Left lung (tissue), 10 donors: ENCODE data around the gene STIM1. TPM values are rescaled to one million over a fixed set of nuclear protein-coding genes. Genes with fewer than 3 reads are reported as not detected.

ENCODE experiments used
- ATAC-seq: fragments of 200-7000 bp; cut with Tn5 transposase; one replicate; pipeline ENCODE4 v1.9.1; 2020; ENCODE audit warnings: moderate library complexity
- DNase-seq, 4 donors: peaks; one replicate each; pipeline ENCODE4 v3.0.0-alpha.2; 2013 to 2020
- H3K27ac ChIP-seq, 2 donors: fragments of 200-600 bp; sonication (generic) in 1 of 2; one replicate each; pipeline versions ENCODE4 v1.5.0 to v1.8.0; 2020 to 2021
- H3K27me3 ChIP-seq, 2 donors: fragments of 200-600 bp; sonication (generic) in 1 of 2; one replicate each; pipeline versions ENCODE4 v1.5.0 to v1.8.0; 2020 to 2021
- H3K36me3 ChIP-seq, 2 donors: fragments of 200-600 bp; sonication (generic) in 1 of 2; one replicate each; pipeline versions ENCODE4 v1.5.0 to v1.8.0; 2020 to 2021
- H3K4me1 ChIP-seq, 2 donors: fragments of 200-600 bp; one replicate each; pipeline ENCODE4 v1.8.0; 2021
- H3K4me3 ChIP-seq, 2 donors: fragments of 200-600 bp; sonication (generic) in 1 of 2; one replicate each; pipeline versions ENCODE4 v1.5.0 to v1.8.0; 2020 to 2021; ENCODE audit warnings: mild to moderate bottlenecking in 1 of 2
- H3K9me3 ChIP-seq, 2 donors: fragments of 200-600 bp; sonication (generic) in 1 of 2; one replicate each; pipeline versions ENCODE4 v1.5.0 to v1.8.0; 2020 to 2021
- CTCF ChIP-seq, 2 donors: fragments of 200-600 bp; sonication (generic) in 1 of 2; IDR thresholded peaks; one replicate each; pipeline versions ENCODE4 v1.5.0 to v1.8.0; 2021; ENCODE audit warnings: antibody characterized with exemption in 2 of 2
- intact Hi-C, 2 donors: fragments of 100-400 bp; cut with DNase I; formaldehyde crosslinking; loops; one replicate each; pipeline versions ENCODE4 v1.11.2 to v1.14.2; 2022
- polyA plus RNA-seq, 6 donors: library from polyadenylated mRNA; unstranded; fragments of 120-200 nt; gene quantifications; one replicate each; pipeline ENCODE4 v1.2.1, GENCODE V29; 2013; ENCODE audit not compliant: insufficient read length in 6 of 6
- total RNA-seq, 2 donors: library from RNA; stranded (reverse); fragmentation: NEBNext Ultra II Directional; extraction: Animal tissue kit (Norgen Biotek cat#: 25700); gene quantifications; one replicate each; pipeline ENCODE4 v1.2.1, GENCODE V29; 2021
- donor health status: DM: no; HTN: yes; CAD: no.
- donor health status: DM: no; HTN: no; CAD: no.

STIM1 gene
- total and polyA plus RNA-seq, 8 donors = 38.9 to 56.0 (median 49.8) TPM

GRCh38 chr11:3929232-3929631, 73.8 kb downstream of the STIM1 start:
- intact Hi-C loops = no loop called here
- peak overlapping the region in 1 of 2 donors; percentile 18 for H3K27ac ChIP-seq
- TF ChIP-seq CTCF (IDR thresholded peaks at IDR 0.05) = no peak

GRCh38 chr11:3929649-3930048, 74.2 kb downstream of the STIM1 start:
- DNase-seq = peak in 1 of 4 donors; percentile 38
- peak overlapping the region in 1 of 2 donors; percentile 18 for H3K27ac ChIP-seq
- intact Hi-C loops = no loop called here

More at GRCh38 chr11:3929232-3929631, 73.8 kb downstream of the STIM1 start:
- DNase-seq = no peak
- peaks cover 0 to 42% of the 10 kb centered on the region in 2 donors for H3K4me1 ChIP-seq
- no peaks in the 10 kb centered on the region for H3K9me3 ChIP-seq
- no peak overlapping the region for H3K4me3 ChIP-seq
- H3K36me3 ChIP-seq = no peaks in the 10 kb centered on the region
- no peaks in the 10 kb centered on the region for H3K27me3 ChIP-seq
- ATAC-seq = peak; percentile 46

GRCh38 chr11:3932698-3933097, 77.2 kb downstream of the STIM1 start:
- H3K4me3 ChIP-seq = no peak overlapping the region
- intact Hi-C loops = no loop called here
- H3K4me1 ChIP-seq = peaks cover 0 to 47% of the 10 kb centered on the region in 2 donors
- no peak for TF ChIP-seq CTCF (IDR thresholded peaks at IDR 0.05)
- H3K27me3 ChIP-seq = no peaks in the 10 kb centered on the region
- peak overlapping the region in 1 of 2 donors; percentile 43 for H3K27ac ChIP-seq
- no peaks in the 10 kb centered on the region for H3K9me3 ChIP-seq
- no peaks in the 10 kb centered on the region for H3K36me3 ChIP-seq
- ATAC-seq (no peak), DNase-seq (no peak)

More at GRCh38 chr11:3929649-3930048, 74.2 kb downstream of the STIM1 start:
- peaks cover 0 to 44% of the 10 kb centered on the region in 2 donors for H3K4me1 ChIP-seq
- no peak overlapping the region for H3K4me3 ChIP-seq
- H3K27me3 ChIP-seq = no peaks in the 10 kb centered on the region
- ATAC-seq = peak; percentile 88
- no peaks in the 10 kb centered on the region for H3K36me3 ChIP-seq
- H3K9me3 ChIP-seq = no peaks in the 10 kb centered on the region
- no peak for TF ChIP-seq CTCF (IDR thresholded peaks at IDR 0.05)

- H3K9me3 ChIP-seq = no peaks in the 10 kb centered on the region
- H3K27ac ChIP-seq = peak overlapping the region in 1 of 2 donors; percentile 43
- H3K27me3 ChIP-seq = no peaks in the 10 kb centered on the region
- intact Hi-C loops = no loop called here
- peaks cover 0 to 47% of the 10 kb centered on the region in 2 donors for H3K4me1 ChIP-seq
- TF ChIP-seq CTCF (IDR thresholded peaks at IDR 0.05) = no peak
- DNase-seq (no peak), ATAC-seq (no peak)
- H3K4me3 ChIP-seq = no peak overlapping the region
- H3K36me3 ChIP-seq = no peaks in the 10 kb centered on the region
Observed at GRCh38 chr11:3933165-3933628, 77.7 kb downstream of the STIM1 start.

GRCh38 chr11:3934658-3935057, 79.2 kb downstream of the STIM1 start:
- no peaks in the 10 kb centered on the region for H3K36me3 ChIP-seq
- H3K27me3 ChIP-seq = no peaks in the 10 kb centered on the region
- no peaks in the 10 kb centered on the region for H3K9me3 ChIP-seq
- no peak for DNase-seq
- intact Hi-C loops = no loop called here
- H3K4me1 ChIP-seq = peaks cover 0 to 40% of the 10 kb centered on the region in 2 donors
- no peak overlapping the region for H3K27ac ChIP-seq
- no peak overlapping the region for H3K4me3 ChIP-seq
- no peak for TF ChIP-seq CTCF (IDR thresholded peaks at IDR 0.05)
- ATAC-seq = no peak
